Endothelial cell (in vitro differentiated cells): ENCODE results near the gene CUL9. TPM values are rescaled to one million over a fixed set of nuclear protein-coding genes. Genes with fewer than 3 reads are reported as not detected.

Source experiments
- DNase-seq: peaks from one replicate; pipeline ENCODE4 v3.0.0; 2021; ENCODE audit warnings: low spot score
- H3K27ac Mint-ChIP-seq: one replicate; pipeline ENCODE4 v1.8.0; 2021; ENCODE audit warnings: mixed read lengths, inconsistent platforms; ENCODE audit not compliant: unreplicated experiment
- H3K27me3 Mint-ChIP-seq: one replicate; pipeline ENCODE4 v1.8.0; 2021; ENCODE audit warnings: mild to moderate bottlenecking, moderate library complexity, mixed read lengths, inconsistent platforms; ENCODE audit not compliant: unreplicated experiment
- H3K36me3 Mint-ChIP-seq: one replicate; pipeline ENCODE4 v1.8.0; 2021; ENCODE audit warnings: mild to moderate bottlenecking, low read depth, mixed read lengths, inconsistent platforms; ENCODE audit not compliant: unreplicated experiment
- H3K4me1 Mint-ChIP-seq: one replicate; pipeline ENCODE4 v1.8.0; 2021; ENCODE audit warnings: mild to moderate bottlenecking, mixed read lengths, inconsistent platforms; ENCODE audit not compliant: unreplicated experiment
- H3K4me3 Mint-ChIP-seq: one replicate; pipeline ENCODE4 v1.8.0; 2021; ENCODE audit warnings: mild to moderate bottlenecking, mixed read lengths, inconsistent platforms; ENCODE audit not compliant: unreplicated experiment
- H3K9me3 Mint-ChIP-seq: one replicate; pipeline ENCODE4 v1.8.0; 2021; ENCODE audit warnings: mixed read lengths, inconsistent platforms; ENCODE audit not compliant: unreplicated experiment
- CTCF ChIP-seq: fragments of 200-600 bp; sonication (generic); IDR thresholded peaks from one replicate; pipeline ENCODE4 v1.5.0; 2021; ENCODE audit warnings: antibody characterized with exemption; ENCODE audit not compliant: unreplicated experiment
- total RNA-seq: library from RNA; stranded (reverse); fragmentation: NEBNext Ultra II Directional; extraction: Animal tissue kit (Norgen Biotek cat#: 25700); gene quantifications from one replicate; pipeline ENCODE4 v1.2.1, GENCODE V29; 2021; ENCODE audit not compliant: unreplicated experiment

The CUL9 gene
- total RNA-seq, 1 donor from 2014 or later, result 55.4 TPM

GRCh38 chr6:43219119-43219518, 37.1 kb downstream of the CUL9 start:
- no peak for TF ChIP-seq CTCF
- peaks cover 2% of the 10 kb centered on the region for H3K4me1 Mint-ChIP-seq
- no peaks in the 10 kb centered on the region for H3K27me3 Mint-ChIP-seq
- no peaks in the 10 kb centered on the region for H3K9me3 Mint-ChIP-seq
- DNase-seq, result no peak
- H3K27ac Mint-ChIP-seq, result no peak overlapping the region
- H3K4me3 Mint-ChIP-seq, result no peak overlapping the region
- H3K36me3 Mint-ChIP-seq, result peaks cover 39% of the 10 kb centered on the region

GRCh38 chr6:43219814-43220213, 37.8 kb downstream of the CUL9 start:
- Mint-ChIP-seq H3K27me3 (no peaks in the 10 kb centered on the region), H3K4me3 (no peak overlapping the region), H3K36me3 (peaks cover 39% of the 10 kb centered on the region), H3K9me3 (no peaks in the 10 kb centered on the region), H3K4me1 (peaks cover 8% of the 10 kb centered on the region), H3K27ac (no peak overlapping the region)
- TF ChIP-seq CTCF, result no peak
- DNase-seq, result no peak

GRCh38 chr6:43220439-43220951, 38.5 kb downstream of the CUL9 start:
- no peak overlapping the region for H3K4me3 Mint-ChIP-seq
- H3K27me3 Mint-ChIP-seq, result peaks cover 4% of the 10 kb centered on the region
- no peaks in the 10 kb centered on the region for H3K9me3 Mint-ChIP-seq
- no peak for TF ChIP-seq CTCF
- H3K4me1 Mint-ChIP-seq, result peaks cover 8% of the 10 kb centered on the region
- no peak for DNase-seq
- H3K36me3 Mint-ChIP-seq, result peaks cover 36% of the 10 kb centered on the region
- H3K27ac Mint-ChIP-seq, result no peak overlapping the region

GRCh38 chr6:43221046-43221972, 39.3 kb downstream of the CUL9 start:
- Mint-ChIP-seq H3K27me3 (peaks cover 4% of the 10 kb centered on the region), H3K27ac (peak overlapping the region; percentile 57), H3K4me3 (no peak overlapping the region), H3K36me3 (peaks cover 36% of the 10 kb centered on the region), H3K9me3 (no peaks in the 10 kb centered on the region), H3K4me1 (peaks cover 8% of the 10 kb centered on the region)
- DNase-seq, result no peak
- TF ChIP-seq CTCF, result no peak
